ENCODE results near the gene CAMK4.

Gene CAMK4

GRCh38 chr5:111447099-111447498 lies 222.9 kb downstream of the CAMK4 start:
- DNase-seq: no peak

GRCh38 chr5:111447822-111448221 lies 223.6 kb downstream of the CAMK4 start:
- DNase-seq: no peak

- no peak for DNase-seq
Observed at GRCh38 chr5:111453295-111453694, 229.1 kb downstream of the CAMK4 start.

DNA sequence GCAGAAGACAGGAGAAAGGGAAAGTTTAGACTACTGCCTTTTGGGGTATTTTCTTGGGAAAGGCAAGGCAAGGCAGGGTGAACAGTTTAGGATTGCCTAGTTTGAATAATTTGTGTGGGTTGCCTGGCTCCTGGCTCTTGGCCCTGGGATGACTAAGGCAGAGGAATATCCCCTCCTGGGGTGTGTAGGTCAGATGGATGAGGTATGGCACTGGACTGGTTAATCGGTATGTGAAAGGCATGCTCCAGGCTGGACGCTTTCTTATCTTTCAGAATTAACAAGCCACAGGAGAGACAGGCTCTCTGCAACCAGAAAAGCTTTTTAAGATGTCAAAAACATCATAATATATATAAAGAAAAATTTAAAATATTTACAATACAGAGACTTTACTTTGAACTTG lies 229.6 kb downstream of the CAMK4 start:
- DNase-seq: no peak

- no peak for DNase-seq
Observed at GRCh38 chr5:111454198-111454622, 230.0 kb downstream of the CAMK4 start.

- DNase-seq: no peak
Observed at GRCh38 chr5:111454776-111455175, 230.6 kb downstream of the CAMK4 start.

DNA sequence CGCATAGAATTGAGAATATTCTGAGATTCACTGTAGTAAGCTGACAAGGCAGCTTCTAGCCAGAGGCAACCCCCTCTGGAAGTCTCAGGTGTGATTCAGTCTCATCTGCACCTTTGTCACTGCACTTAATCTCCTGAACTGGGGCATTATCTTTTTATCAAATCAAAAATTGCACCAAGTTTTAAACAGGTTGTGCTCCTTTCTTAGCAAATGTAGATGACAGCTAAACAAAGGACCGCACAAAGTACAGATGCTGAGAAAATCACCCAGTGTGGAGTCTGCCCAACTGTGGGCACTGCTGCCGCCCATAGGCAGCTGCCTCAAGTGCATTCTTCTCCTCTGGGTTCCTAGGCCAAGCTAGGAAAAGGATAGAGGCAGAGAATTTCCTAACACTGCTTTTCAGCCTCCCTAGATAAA lies 237.1 kb downstream of the CAMK4 start:
- no peak for DNase-seq

GRCh38 chr5:111461934-111462333 lies 237.8 kb downstream of the CAMK4 start:
- no peak for DNase-seq

DNA sequence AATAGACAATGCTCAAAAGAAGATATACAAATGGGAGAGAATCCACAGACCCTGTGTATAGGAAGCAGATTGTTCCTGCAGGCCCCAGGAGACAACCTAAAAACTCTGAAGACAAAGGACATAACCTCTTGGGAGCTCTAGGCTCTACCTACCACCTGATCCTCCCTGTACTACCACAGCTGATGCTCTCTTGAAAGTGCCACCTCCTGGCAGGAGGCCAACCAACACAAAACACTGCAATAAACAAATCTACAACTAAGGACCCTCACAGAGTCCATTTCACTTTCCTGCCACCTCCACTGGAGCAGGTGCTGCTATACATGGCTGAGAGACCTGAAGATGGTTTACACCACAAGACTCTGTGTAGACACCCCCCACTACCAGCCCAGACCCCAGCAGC lies 239.1 kb downstream of the CAMK4 start:
- DNase-seq: no peak

DNA sequence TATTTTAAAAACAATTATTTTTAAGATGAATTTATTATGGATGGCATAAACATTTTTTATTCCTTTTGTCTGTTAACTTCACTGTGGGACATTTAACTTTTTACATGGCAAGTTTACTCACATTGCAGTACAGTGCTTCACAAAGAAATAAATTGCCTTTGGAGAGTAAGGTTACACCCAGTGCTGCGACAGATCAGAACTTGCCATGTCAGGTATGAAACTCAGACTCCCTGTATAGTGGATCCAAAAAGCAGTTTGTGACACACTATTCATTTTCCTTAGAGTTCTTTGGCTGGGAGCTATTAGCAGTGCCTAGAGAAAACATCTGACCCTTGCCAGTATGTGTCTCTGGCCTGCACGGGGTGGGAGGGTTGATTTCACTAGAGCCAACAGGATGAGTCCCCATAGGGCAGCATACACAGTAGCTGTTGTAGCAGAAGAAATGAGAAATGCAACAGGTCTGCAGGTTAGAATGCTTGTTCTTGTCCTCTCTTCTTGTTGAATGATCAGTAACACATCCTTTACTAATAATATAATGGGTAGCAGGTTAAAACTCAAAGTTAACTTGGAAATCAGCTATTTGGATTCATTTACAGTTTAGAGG lies 245.2 kb downstream of the CAMK4 start:
- no peak for DNase-seq

DNA sequence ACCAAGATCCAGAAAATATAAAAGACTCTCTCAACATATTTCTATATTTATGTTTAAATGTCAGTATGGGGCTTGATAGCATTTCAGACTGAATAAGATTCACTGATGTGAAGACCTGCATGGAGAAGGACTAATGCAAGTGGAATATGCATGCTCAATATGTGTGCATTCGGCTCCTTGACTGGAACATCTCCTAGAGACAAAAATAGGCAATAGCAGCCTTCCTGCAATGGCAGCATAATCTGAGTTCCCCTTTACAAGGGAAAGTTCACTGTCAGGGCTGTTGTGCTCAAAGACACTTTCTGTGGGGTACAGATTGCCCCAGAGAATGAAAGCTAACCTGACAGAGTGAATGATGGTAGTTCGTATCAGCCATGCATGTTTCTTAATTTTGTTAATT lies 245.7 kb downstream of the CAMK4 start:
- DNase-seq: no peak

DNA sequence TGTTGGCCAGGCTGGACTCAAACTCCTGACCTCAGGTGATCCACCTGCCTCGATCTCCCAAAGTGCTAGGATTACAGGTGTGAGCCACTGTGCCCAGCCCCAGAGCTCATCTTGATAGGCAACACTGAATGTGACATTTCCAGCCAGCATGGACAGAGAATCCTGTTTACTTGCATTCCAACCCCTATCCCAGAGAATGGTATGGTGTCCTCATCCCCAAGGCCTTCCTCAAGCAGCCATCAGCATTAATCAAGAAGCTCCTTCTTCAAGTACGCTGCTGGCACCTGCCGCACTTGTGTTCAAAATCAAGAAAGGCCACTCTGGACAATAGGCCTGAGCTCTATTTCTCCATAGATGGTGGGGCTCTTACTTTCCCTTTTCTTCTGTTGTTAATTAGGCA lies 247.9 kb downstream of the CAMK4 start:
- DNase-seq: no peak

- DNase-seq: no peak
Observed at GRCh38 chr5:111472579-111472978, 248.4 kb downstream of the CAMK4 start.

DNA sequence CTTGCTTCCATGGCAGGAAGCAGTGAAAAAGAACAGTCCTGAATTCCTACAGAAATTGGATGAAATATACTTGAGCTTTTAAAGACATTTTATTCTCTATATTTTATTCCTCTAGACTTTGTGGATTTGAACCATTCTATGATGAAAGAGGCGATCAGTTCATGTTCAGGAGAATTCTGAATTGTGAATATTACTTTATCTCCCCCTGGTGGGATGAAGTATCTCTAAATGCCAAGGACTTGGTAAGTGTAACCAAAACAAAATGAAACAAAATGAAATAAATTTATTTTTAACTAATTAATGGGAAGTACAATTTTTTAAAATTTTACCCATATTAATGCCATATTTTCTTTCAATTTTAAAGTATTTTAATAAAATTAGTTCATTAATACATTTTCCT lies 254.1 kb downstream of the CAMK4 start:
- no peak for DNase-seq

DNA sequence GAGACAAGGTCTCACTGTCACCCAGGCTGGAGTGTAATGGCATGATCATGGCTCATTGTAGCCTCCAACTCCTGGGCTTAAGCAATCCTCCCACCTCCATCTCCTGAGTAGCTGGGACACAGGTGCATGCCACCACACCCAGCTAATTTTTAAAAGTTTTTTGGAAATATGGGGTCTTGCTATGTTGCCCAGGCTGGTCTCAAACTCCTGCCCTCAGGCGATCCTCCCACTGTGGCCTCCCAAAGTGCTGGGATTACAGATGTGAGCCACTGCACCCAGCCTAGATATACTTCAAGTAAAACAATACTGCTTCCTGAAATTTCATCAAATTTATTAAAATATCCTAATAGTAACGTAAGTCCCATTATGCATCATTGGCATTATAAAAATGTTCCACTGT lies 254.7 kb downstream of the CAMK4 start:
- DNase-seq: no peak

DNA sequence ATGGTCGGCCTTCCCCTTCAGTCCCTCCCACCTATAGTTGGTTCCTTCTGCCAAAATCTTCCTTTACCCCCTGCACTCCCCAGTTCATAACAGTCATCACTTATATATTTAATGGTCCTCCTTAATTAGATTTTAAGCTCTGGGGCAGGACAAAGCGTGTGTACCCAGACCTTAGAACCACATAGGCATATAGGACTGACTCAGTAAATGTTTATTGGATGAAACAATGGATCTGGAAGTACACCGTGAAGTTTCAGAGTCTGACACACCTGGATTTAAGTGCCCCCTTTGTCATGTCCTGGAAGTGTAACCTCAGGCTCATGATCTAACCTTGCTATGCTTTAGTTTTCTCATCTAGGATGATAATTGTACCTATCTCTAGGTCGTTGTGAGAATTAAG lies 256.2 kb downstream of the CAMK4 start:
- DNase-seq: no peak

DNA sequence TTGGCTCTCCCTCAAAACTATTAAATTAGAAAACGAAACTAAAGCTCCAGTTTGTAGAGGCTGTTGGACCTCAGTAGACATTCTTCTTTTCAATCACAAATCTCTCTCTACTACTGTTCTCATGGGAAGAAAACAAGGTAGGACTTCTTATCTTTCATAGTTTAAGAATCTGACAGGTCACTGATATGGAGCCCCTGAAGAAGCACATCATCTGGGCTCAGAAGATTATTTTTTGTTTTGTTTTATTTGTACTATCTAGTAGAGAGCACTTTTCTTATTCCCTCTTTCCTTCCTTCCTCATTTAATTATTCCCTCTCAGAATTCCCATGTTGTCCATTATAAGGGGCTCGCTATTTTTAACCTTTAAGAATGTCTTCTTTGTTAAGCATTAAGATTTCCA lies 261.9 kb downstream of the CAMK4 start:
- no peak for DNase-seq

- DNase-seq: no peak
Observed at GRCh38 chr5:111486926-111487325, 262.7 kb downstream of the CAMK4 start.

GRCh38 chr5:111488353-111488752 lies 264.2 kb downstream of the CAMK4 start:
- no peak for DNase-seq

GRCh38 chr5:111493031-111493430 lies 268.8 kb downstream of the CAMK4 start:
- no peak for DNase-seq

- DNase-seq: no peak
Observed at GRCh38 chr5:111494355-111494999, 270.3 kb downstream of the CAMK4 start.

- no peak for DNase-seq
Observed at GRCh38 chr5:111495159-111495558, 271.0 kb downstream of the CAMK4 start.

GRCh38 chr5:111498346-111498745 lies 274.2 kb downstream of the CAMK4 start:
- no peak for DNase-seq

GRCh38 chr5:111502956-111503355 lies 278.8 kb downstream of the CAMK4 start:
- DNase-seq: no peak

DNA sequence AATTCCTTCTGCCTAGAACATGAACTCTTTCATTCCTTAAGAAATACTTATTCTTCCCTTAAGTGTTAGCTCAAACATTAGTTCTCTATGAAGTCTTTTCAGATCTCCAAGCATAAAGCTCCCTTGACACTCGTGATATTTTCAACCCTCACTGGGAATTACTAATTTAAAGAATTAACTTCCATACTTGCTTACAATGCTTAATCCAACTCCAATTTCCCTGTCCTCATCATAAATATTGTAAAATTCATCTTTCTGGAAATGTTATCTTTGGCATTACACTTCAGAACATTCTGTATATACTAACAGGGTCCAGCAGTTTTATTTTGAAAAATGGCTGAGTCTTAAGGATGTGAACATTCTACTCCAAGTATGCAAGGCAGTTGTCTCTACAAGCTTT lies 280.9 kb downstream of the CAMK4 start:
- DNase-seq: no peak
